ENCODE measurements around the gene ZNF146. TPM values are rescaled to one million over a fixed set of nuclear protein-coding genes. Genes with fewer than 3 reads are reported as not detected.

ZNF146 gene
- total and polyA plus RNA-seq, 2 of the 8 experiments (the other 6 are each of a cell fraction or from before 2014, with no cell fraction given), result 27.0 to 161 TPM

- POLR2A ChIA-PET (ENCODE audit: partially characterized antibody), result interaction anchor here (0.6 to 0.7 kb wide), 2 partner anchors 85 to 254 kb away, joined by 3 read pairs; no protein-coding TSS in a partner anchor
These were observed 2.0 kb upstream of the ZNF146 start for GRCh38 chr19:36212895-36213294.

More at GRCh38 chr19:36212895-36213294, 2.0 kb upstream of the ZNF146 start:
- Histone ChIP-seq H3K4me1 (replicated peaks in 1 of 4; ENCODE audit: control insufficient read depth in 3 of 4, insufficient read depth in 4 of 4, low read length in 3 of 4) (peaks cover 0 to 6% (median 2%) of the 10 kb centered on the region in 4 experiments; a peak in 5 of 7 replicates), H3K27ac (ENCODE audit: low read depth, low read length) (no peak overlapping the region), H4K91ac (replicated peaks; ENCODE audit: insufficient read length, low read length) (no peak overlapping the region), H2BK12ac (ENCODE audit: low read depth, low read length) (no peak overlapping the region), H3K79me2 (ENCODE audit: control insufficient read depth in 1 of 2, insufficient read depth in 2 of 2, low read length in 2 of 2) (peaks cover 18 to 36% of the 10 kb centered on the region in 2 experiments), H2BK5ac (ENCODE audit: low read depth, low read length) (no peak overlapping the region), H3K18ac (ENCODE audit: extremely low read depth, low read length) (no peak overlapping the region), H4K8ac (ENCODE audit: extremely low read depth, insufficient read depth, low read length) (no peak overlapping the region), H3K9ac (replicated peaks in 1 of 4; ENCODE audit: extremely low read depth in 1 of 4, low read depth in 3 of 4, low read length in 3 of 4) (no peak overlapping the region), H4K5ac (ENCODE audit: insufficient read length, low read depth, low read length) (no peak overlapping the region), H2BK120ac (replicated peaks; ENCODE audit: low read depth, low read length) (no peak overlapping the region), H3K56ac (replicated peaks; ENCODE audit: insufficient read length, low read depth, low read length) (no peak overlapping the region), H3K23ac (ENCODE audit: insufficient read length) (no peak overlapping the region), H3K36me3 (ENCODE audit: control insufficient read depth in 2 of 4, insufficient read depth in 4 of 4, low read length in 3 of 4) (no peaks in the 10 kb centered on the region; a peak in 2 of 8 replicates), H2AFZ (ENCODE audit: low read length) (no peak overlapping the region), H3K23me2 (ENCODE audit: low read depth, low read length) (peaks cover 7% of the 10 kb centered on the region), H3K4me2 (ENCODE audit: insufficient read depth in 1 of 2, low read depth in 2 of 2, low read length in 2 of 2) (no peak overlapping the region; a peak in 1 of 4 replicates), H2AK5ac (ENCODE audit: low read depth, low read length) (no peak overlapping the region), H3K9me3 (ENCODE audit: insufficient read depth in 2 of 2, low read depth in 1 of 2, low read length in 1 of 2) (no peaks in the 10 kb centered on the region), H3K14ac (ENCODE audit: insufficient read length) (no peak overlapping the region), H3K4ac (replicated peaks; ENCODE audit: insufficient read length, low read depth, low read length) (no peak overlapping the region), H3K79me1 (ENCODE audit: low read depth, low read length) (peaks cover 8% of the 10 kb centered on the region), H3K4me3 (ENCODE audit: extremely low read depth in 1 of 4, insufficient read depth in 2 of 4, low read depth in 3 of 4, low read length in 4 of 4) (no peak overlapping the region), H2BK20ac (ENCODE audit: low read length) (no peak overlapping the region), H3K27me3 (replicated peaks in 1 of 4; ENCODE audit: control insufficient read depth in 3 of 4, extremely low read depth in 1 of 4, insufficient read depth in 3 of 4, low read length in 3 of 4) (no peaks in the 10 kb centered on the region), H2BK15ac (ENCODE audit: low read length) (no peak overlapping the region), H4K20me1 (replicated peaks in 1 of 2; ENCODE audit: control insufficient read depth in 1 of 2, insufficient read depth in 2 of 2, low read length in 2 of 2) (no peaks in the 10 kb centered on the region)
- TF ChIP-seq EZH2 (IDR thresholded peaks at IDR 0.05; ENCODE audit: low read depth, low read length, severe bottlenecking) (no peak), SUZ12 (IDR thresholded peaks at IDR 0.05; ENCODE audit: low read length) (no peak), JUND (IDR thresholded peaks at IDR 0.05; ENCODE audit: low read length) (no peak), BRCA1 (IDR thresholded peaks at IDR 0.05; ENCODE audit: low read depth, low read length) (no peak), ATF3 (IDR thresholded peaks at IDR 0.05; ENCODE audit: insufficient read depth, low read depth, low read length) (no peak), CREB1 (IDR thresholded peaks at IDR 0.05) (no peak), TAF7 (optimal IDR thresholded peaks at IDR 0.05; ENCODE audit: borderline replicate concordance, low read depth, low read length) (no peak), KDM5A (IDR thresholded peaks at IDR 0.05; ENCODE audit: low read length) (no peak)
- WGBS, 2 experiments (ENCODE audit: extremely low coverage in 1 of 2, insufficient coverage in 1 of 2, insufficient read length in 1 of 2, insufficient replicate concordance in 2 of 2, low coverage in 1 of 2, low lambda C conversion rate in 2 of 2, missing lambda C conversion rate in 1 of 2), result 84% methylated on average over 2 of the region's 2 CpGs; no CpG with 5 or more reads in 1 of the 2 experiments
- FAIRE-seq, result no peak
- no peak for DNase-seq (ENCODE audit: low read depth in 1 of 2, low spot score in 2 of 2)
- CTCF ChIA-PET (ENCODE audit: partially characterized antibody), result interaction anchor here (0.6 kb wide), 1 partner anchor 17 kb away, joined by 5 read pairs; no protein-coding TSS in a partner anchor
